Activated CD4-positive, CD25-positive, alpha-beta regulatory T cell treated with anti-CD3 and anti-CD28 coated beads, Interleukin-2, amount 50 U/mL, for 16 hours (primary cell): Measurements from ENCODE around the gene MAGEE1.

ENCODE experiments used
- DNase-seq: peaks from one replicate; pipeline ENCODE4 v3.0.0-alpha.2; 2020; ENCODE audit warnings: low read depth, low spot score

MAGEE1 gene

GRCh38 chrX:76427560-76428242, at the start of gene MAGEE1:
TSS of gene MAGEE1 (plus strand) at chrX:76427710. CDS start at chrX:76427931, 221 bp downstream.
- DNase-seq = peak; percentile 59

GRCh38 chrX:76398970-76399369, 28.5 kb upstream of the MAGEE1 start:
- DNase-seq = no peak

- no peak for DNase-seq
These were observed 19.7 kb upstream of the MAGEE1 start for GRCh38 chrX:76407795-76408194.

- DNase-seq = no peak
These were observed 7.3 kb upstream of the MAGEE1 start for GRCh38 chrX:76420237-76420636.

- no peak for DNase-seq
These were observed 977 bp downstream of the MAGEE1 start for GRCh38 chrX:76428243-76429130.

- DNase-seq = no peak
These were observed 5.7 kb downstream of the MAGEE1 start for GRCh38 chrX:76433219-76433618.

- DNase-seq = no peak
These were observed 6.7 kb downstream of the MAGEE1 start for GRCh38 chrX:76434103-76434741.

- DNase-seq = no peak
These were observed 11.7 kb downstream of the MAGEE1 start for GRCh38 chrX:76439188-76439587.

GRCh38 chrX:76453737-76454406, 26.4 kb downstream of the MAGEE1 start:
- DNase-seq = no peak

- DNase-seq = no peak
These were observed 27.0 kb downstream of the MAGEE1 start for GRCh38 chrX:76454456-76454927.

GRCh38 chrX:76477353-76477752, 49.8 kb downstream of the MAGEE1 start:
- DNase-seq = no peak
